ENCODE measurements around the gene UACA.

UACA gene

DNA sequence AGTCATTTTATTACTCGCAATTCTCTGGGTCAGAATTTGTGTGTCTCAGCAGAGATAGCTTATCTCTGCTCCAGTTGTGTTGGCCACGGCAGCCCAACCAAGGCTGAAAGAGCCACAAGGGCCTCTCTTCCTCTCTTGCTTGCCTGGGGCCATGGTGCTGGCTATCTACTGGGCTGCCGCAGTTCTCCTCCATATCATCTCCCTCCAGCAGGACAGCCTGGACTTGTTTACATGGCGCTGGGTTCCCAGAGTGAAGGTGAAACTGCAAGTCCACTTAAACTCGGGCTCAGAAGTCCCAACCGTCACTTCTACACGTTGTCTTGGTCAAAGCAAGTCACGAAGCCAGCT, 134.8 kb downstream of the UACA start:
- TF ChIP-seq, protein P1, sequence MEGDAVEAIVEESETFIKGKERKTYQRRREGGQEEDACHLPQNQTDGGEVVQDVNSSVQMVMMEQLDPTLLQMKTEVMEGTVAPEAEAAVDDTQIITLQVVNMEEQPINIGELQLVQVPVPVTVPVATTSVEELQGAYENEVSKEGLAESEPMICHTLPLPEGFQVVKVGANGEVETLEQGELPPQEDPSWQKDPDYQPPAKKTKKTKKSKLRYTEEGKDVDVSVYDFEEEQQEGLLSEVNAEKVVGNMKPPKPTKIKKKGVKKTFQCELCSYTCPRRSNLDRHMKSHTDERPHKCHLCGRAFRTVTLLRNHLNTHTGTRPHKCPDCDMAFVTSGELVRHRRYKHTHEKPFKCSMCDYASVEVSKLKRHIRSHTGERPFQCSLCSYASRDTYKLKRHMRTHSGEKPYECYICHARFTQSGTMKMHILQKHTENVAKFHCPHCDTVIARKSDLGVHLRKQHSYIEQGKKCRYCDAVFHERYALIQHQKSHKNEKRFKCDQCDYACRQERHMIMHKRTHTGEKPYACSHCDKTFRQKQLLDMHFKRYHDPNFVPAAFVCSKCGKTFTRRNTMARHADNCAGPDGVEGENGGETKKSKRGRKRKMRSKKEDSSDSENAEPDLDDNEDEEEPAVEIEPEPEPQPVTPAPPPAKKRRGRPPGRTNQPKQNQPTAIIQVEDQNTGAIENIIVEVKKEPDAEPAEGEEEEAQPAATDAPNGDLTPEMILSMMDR (IDR thresholded peaks at IDR 0.05; ENCODE audit: insufficient read depth, low read length, poor library complexity, severe bottlenecking), result no peak
- Histone ChIP-seq H3K27me3 (replicated peaks; ENCODE audit: control insufficient read depth, insufficient read depth, low read length) (peaks cover 2% of the 10 kb centered on the region), H3K4me3 (replicated peaks; ENCODE audit: low read depth, low read length) (no peak overlapping the region), H3K36me3 (ENCODE audit: control insufficient read depth, insufficient read depth, low read length) (no peaks in the 10 kb centered on the region)
- DNase-seq (ENCODE audit: extremely low read depth, insufficient read length), result no peak

DNA sequence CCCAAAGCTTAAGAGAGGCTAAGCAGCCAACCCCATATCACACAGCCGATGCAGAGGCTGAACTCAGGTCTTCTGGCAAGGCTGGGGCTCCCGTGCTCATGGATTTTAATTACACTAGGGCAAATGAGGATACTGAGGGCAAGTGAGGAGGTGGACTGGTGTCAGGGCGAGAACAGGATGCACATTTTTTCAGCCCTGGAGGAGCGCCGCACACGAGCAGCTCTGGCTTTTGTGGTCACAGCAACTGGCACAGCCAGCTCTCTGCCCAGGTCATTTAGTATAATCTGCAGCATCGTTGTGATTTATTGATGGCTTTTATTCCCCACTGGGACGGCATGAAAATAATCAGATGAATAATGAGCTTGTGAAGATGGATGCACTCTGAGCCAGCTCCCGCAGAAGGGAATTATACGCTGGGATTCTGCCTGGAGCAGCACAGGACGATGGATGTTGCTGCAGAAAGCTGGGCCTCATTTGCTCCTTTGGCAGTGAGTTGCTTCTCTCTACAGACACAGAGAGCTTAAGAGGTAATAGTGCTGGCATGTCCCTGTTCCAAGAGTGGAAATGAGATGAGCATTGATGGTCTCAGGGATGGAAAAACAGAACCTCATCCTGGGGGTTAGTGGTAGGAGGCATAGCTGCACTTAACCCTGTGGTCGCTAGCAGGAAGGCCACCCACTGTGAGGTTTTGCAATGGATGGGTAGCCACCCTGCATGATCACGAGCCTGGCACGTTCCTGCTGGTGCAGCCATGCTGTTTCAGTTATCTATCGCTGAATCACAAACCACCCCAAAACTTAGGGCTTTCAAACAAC, 135.4 kb downstream of the UACA start:
- TF ChIP-seq, protein P1 (IDR thresholded peaks at IDR 0.05; ENCODE audit: insufficient read depth, low read length, poor library complexity, severe bottlenecking), result no peak
- H3K36me3 ChIP-seq (ENCODE audit: control insufficient read depth, insufficient read depth, low read length), result no peaks in the 10 kb centered on the region
- DNase-seq (ENCODE audit: extremely low read depth, insufficient read length), result no peak
- H3K27me3 ChIP-seq (replicated peaks; ENCODE audit: control insufficient read depth, insufficient read depth, low read length), result peaks cover 2% of the 10 kb centered on the region
- no peak overlapping the region for H3K4me3 ChIP-seq (replicated peaks; ENCODE audit: low read depth, low read length)

- TF ChIP-seq, protein P1 (IDR thresholded peaks at IDR 0.05; ENCODE audit: insufficient read depth, low read length, poor library complexity, severe bottlenecking), result no peak
- H3K4me3 ChIP-seq (replicated peaks; ENCODE audit: low read depth, low read length), result no peak overlapping the region
- DNase-seq (ENCODE audit: extremely low read depth, insufficient read length), result no peak
- peaks cover 2% of the 10 kb centered on the region for H3K27me3 ChIP-seq (replicated peaks; ENCODE audit: control insufficient read depth, insufficient read depth, low read length)
- H3K36me3 ChIP-seq (ENCODE audit: control insufficient read depth, insufficient read depth, low read length), result no peaks in the 10 kb centered on the region
These were observed 136.0 kb downstream of the UACA start for GRCh38 chr15:70627322-70627721.

DNA sequence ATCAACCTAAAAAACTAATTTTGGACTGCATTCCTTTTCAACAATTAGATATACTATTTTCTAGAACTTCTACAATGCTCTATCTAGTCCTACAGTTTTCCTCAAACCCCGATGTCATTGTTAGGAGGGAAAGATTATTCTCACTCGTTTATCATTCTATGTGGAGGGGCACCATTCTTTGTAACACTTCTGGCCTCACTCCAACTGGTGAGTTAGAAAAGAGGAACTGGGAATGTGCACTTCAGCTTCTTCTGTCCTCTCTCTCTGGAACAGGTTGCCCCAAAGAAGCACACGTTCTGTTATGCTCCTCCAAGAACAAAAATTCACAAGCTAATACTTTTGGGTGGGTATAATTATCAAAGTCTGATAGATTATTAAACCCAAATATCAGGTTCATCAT, 137.9 kb downstream of the UACA start:
- peaks cover 2% of the 10 kb centered on the region for H3K27me3 ChIP-seq (replicated peaks; ENCODE audit: control insufficient read depth, insufficient read depth, low read length)
- TF ChIP-seq, protein P1 (IDR thresholded peaks at IDR 0.05; ENCODE audit: insufficient read depth, low read length, poor library complexity, severe bottlenecking), result no peak
- H3K4me3 ChIP-seq (replicated peaks; ENCODE audit: low read depth, low read length), result no peak overlapping the region
- DNase-seq (ENCODE audit: extremely low read depth, insufficient read length), result no peak
- no peaks in the 10 kb centered on the region for H3K36me3 ChIP-seq (ENCODE audit: control insufficient read depth, insufficient read depth, low read length)

DNA sequence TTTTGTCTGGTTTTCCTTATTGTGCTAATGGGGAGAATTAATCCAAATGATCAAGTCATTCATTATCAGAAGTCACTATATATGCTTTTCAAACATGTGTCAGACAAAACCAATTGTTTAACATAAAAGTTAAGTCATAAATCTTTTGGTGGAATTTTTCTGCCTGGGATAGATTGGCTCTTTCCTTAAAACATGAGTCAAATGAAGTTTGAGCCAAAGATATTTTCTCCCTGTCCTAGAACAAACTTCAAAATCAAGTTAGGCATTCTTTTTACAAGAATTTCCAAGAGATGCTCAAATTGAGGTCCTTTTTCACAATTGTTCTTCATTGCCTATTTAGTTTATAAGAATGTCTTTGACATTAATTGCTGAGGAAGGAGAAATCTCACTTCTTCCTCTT, 138.3 kb downstream of the UACA start:
- H3K27me3 ChIP-seq (replicated peaks; ENCODE audit: control insufficient read depth, insufficient read depth, low read length), result peaks cover 2% of the 10 kb centered on the region
- no peaks in the 10 kb centered on the region for H3K36me3 ChIP-seq (ENCODE audit: control insufficient read depth, insufficient read depth, low read length)
- DNase-seq (ENCODE audit: extremely low read depth, insufficient read length), result no peak
- TF ChIP-seq, protein P1 (IDR thresholded peaks at IDR 0.05; ENCODE audit: insufficient read depth, low read length, poor library complexity, severe bottlenecking), result no peak
- H3K4me3 ChIP-seq (replicated peaks; ENCODE audit: low read depth, low read length), result no peak overlapping the region

Data from GM06990 (cell line).